Bronchial epithelial cell (primary cell): Measurements from ENCODE around the gene GRIK3. TPM values are rescaled to one million over a fixed set of nuclear protein-coding genes. Genes with fewer than 3 reads are reported as not detected.

Experiments used
- DNase-seq: peaks from one replicate; pipeline ENCODE4 v3.0.0-alpha.2; 2010; ENCODE audit warnings: low read depth
- FAIRE-seq: peaks from 2 replicates; lab custom pipeline; 2011; peaks lifted over from hg19 to GRCh38; lab: Jason Lieb, UNC
- H3K27me3 ChIP-seq: 2 replicates; pipeline ENCODE4 v1.5.1; 2011; ENCODE audit warnings: low read length; ENCODE audit not compliant: control insufficient read depth, insufficient read depth
- H3K36me3 ChIP-seq: 2 replicates; pipeline ENCODE4 v1.5.1; 2011; ENCODE audit warnings: low read length; ENCODE audit not compliant: control insufficient read depth, insufficient read depth
- H3K4me3 ChIP-seq: 2 replicates; pipeline ENCODE4 v1.5.1; 2011; ENCODE audit warnings: mild to moderate bottlenecking, low read depth, low read length, control low read depth
- total RNA-seq: library from RNA; depleted of rRNA; stranded (reverse); fragments of >200 nt; gene quantifications from 2 replicates; pipeline ENCODE4 v1.2.1, GENCODE V29; 2014
- TF ChIP-seq, protein P1 (sequence below): IDR thresholded peaks from 2 replicates; pipeline ENCODE4 v1.5.1; 2011; ENCODE audit warnings: mild to moderate bottlenecking, moderate library complexity, low read length, control low read depth, inconsistent platforms; ENCODE audit not compliant: insufficient read depth, severe bottlenecking

Gene GRIK3
- total RNA-seq, 1 donor from 2014 or later = under 0.01 TPM

DNA sequence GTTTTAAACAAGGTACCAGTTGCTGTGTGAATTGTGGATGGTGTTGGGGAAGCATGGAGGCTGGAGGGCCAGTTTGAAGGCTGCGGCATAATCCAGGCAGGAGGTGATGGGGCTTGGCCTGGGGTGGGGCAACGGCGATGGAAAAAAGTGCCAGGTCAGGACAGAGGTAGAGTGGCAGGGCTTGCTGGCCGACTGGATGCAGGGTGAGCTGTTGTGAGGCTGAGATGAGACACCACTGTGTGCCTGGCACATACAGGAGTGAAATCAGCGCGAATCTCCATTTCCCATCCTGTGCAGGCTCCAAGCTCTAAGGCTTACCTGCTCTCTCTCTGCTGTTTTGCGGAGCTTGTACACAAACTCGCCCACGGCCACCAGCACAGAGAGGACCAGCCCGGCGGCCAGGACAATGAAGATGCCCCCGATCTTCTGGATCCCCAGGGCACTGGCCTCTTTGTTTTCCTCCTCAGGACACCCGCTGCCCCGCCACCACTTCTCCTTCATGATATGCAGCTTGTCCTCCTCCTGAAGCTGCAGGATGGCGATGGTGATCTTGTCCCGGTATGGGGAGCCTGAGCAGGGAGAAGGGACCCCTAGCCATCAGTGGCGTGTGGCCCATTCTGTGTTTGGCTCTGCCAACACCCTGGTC is 229.5 kb downstream of the GRIK3 start:
- Histone ChIP-seq H3K4me3 (no peak overlapping the region), H3K27me3 (no peaks in the 10 kb centered on the region), H3K36me3 (no peaks in the 10 kb centered on the region)
- TF ChIP-seq, protein P1, sequence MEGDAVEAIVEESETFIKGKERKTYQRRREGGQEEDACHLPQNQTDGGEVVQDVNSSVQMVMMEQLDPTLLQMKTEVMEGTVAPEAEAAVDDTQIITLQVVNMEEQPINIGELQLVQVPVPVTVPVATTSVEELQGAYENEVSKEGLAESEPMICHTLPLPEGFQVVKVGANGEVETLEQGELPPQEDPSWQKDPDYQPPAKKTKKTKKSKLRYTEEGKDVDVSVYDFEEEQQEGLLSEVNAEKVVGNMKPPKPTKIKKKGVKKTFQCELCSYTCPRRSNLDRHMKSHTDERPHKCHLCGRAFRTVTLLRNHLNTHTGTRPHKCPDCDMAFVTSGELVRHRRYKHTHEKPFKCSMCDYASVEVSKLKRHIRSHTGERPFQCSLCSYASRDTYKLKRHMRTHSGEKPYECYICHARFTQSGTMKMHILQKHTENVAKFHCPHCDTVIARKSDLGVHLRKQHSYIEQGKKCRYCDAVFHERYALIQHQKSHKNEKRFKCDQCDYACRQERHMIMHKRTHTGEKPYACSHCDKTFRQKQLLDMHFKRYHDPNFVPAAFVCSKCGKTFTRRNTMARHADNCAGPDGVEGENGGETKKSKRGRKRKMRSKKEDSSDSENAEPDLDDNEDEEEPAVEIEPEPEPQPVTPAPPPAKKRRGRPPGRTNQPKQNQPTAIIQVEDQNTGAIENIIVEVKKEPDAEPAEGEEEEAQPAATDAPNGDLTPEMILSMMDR = no peak
- FAIRE-seq (no peak), DNase-seq (no peak)

DNA sequence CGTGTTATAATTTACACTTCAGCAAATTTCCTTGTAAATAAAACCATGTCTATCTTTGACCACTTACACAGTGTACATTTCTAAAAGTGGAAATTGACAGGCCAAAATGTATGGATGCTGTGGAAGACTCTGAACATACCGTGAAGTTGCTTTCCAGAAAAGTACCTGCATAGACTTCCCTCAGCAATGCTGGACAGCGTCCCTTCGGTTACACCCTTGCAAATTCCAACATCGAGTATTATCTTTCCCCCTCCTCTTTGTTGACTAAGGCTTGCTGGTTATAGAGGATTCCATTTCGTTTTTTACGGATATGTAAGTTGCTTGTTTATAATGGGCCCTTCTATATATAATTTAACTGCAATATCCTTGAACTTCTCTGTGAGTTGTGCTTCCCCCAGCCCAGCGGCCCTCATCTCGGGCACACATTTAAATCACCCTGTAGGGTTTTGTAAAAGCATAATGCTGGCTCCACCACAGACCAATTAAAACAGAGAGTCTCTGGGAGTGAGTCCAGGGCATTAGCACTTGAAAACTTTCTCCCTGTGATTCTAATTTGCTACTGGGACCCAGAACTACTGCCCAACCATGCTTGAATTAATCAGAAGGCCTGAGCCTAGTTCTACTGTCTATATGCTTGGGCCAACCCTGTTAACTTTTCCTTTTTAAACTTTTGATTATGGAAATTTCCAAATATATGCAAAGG is 230.3 kb downstream of the GRIK3 start:
- FAIRE-seq (no peak), DNase-seq (no peak)
- Histone ChIP-seq H3K36me3 (no peaks in the 10 kb centered on the region), H3K27me3 (no peaks in the 10 kb centered on the region), H3K4me3 (no peak overlapping the region)
- TF ChIP-seq, protein P1 = no peak

DNA sequence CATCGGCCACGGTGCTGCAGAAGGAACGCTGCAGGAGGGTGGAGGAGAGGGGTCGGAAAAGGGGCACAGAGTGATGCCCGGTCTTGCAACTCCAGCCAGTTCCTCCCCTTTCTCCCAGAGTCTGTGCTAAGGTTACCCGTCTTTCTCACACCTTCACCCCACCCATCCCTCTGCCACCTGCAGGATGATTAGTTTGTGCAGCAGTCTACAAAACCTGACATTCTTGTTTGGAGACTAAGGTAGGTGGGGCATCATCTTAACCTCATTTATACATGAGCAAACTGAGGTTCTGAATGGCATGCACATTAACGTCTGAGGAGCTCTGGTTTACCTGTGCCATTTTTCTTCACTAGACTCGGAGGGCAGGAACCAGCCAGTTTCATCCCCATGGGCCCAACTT is 232.3 kb downstream of the GRIK3 start:
- Histone ChIP-seq H3K27me3 (no peaks in the 10 kb centered on the region), H3K36me3 (no peaks in the 10 kb centered on the region), H3K4me3 (no peak overlapping the region)
- TF ChIP-seq, protein P1 = no peak
- FAIRE-seq = peak; percentile 72
- DNase-seq = no peak

DNA sequence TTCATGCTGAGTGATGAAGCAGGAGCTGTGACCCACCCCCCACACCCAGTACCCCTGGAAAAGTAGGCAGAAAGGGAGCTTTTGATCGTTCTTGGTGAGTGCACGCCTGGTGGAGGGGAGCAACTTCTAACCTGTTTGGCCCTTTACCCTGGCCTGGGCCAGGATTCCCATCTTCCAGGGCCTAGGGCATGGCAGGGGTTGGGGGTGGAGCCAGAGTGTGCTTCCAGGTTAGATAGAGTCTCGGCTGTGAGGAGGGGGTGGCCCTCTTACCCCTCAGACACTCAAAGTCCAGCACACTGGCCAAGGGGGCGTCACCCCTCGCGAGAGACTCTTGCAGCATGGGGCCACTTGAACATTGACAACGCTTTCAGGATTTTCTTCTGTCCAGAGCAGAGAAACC is 236.6 kb downstream of the GRIK3 start:
- TF ChIP-seq, protein P1 = no peak
- no peak for FAIRE-seq
- no peak for DNase-seq
- H3K36me3 ChIP-seq = no peaks in the 10 kb centered on the region
- no peak overlapping the region for H3K4me3 ChIP-seq
- H3K27me3 ChIP-seq = no peaks in the 10 kb centered on the region

DNA sequence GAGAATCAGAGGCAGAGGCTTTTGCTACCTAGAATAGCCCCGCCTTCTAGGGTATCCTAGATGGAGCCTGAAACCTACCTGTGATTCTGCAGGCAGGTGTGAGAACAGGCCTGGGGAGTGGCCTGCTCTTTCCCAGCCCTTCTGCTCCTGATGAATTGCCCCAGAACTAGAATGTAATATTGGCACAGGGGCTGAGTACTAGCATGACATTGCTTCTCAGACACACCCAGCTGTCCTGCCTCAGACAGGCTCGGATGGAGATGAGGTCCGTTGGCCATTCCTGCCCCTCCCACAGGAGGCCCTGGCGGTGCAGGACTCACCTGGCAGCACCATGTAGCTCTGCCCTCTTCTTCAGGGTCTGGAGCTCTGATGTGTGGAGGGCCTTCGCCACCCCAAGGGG is 237.6 kb downstream of the GRIK3 start:
- Histone ChIP-seq H3K27me3 (no peaks in the 10 kb centered on the region), H3K4me3 (no peak overlapping the region), H3K36me3 (no peaks in the 10 kb centered on the region)
- TF ChIP-seq, protein P1 = no peak
- DNase-seq (no peak), FAIRE-seq (no peak)
